ENCODE results near the gene UGT1A7. TPM values are rescaled to one million over a fixed set of nuclear protein-coding genes. Genes with fewer than 3 reads are reported as not detected.
"Not testable (repeated sequence)": the region's sequence is repeated elsewhere in the genome, so short reads cannot be mapped to it uniquely, and the experiment has no call there.

Gene UGT1A7
- total RNA-seq, 1 donor from 2014 or later: 0.12 TPM

DNA sequence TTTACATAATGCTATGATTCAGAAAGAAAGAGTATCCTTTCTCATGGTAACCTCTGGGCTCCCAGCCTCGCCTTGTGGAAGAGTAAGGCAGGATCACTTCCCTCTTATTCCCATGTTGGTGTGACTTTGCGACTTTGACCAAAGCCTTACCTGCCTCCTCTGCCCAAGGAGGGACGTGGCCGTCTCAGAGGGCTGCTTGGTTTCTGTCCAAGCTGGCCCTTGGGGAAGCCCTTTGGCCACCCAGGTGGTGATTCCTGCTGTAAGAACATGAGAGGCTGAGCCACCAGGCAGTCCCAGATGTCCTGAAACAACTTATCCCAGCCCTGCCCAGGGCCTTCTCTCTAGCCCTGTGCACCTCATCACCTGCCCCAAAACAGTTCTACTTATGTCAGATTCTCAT lies 17.0 kb downstream of the UGT1A7 start:
- Mint-ChIP-seq H3K36me3 (ENCODE audit: low read depth) (peaks cover 8% of the 10 kb centered on the region), H3K9me3 (ENCODE audit: low read depth) (peaks cover 19% of the 10 kb centered on the region), H3K27ac (ENCODE audit: unreplicated experiment) (no peak overlapping the region), H3K4me3 (ENCODE audit: unreplicated experiment) (no peak overlapping the region), H3K4me1 (ENCODE audit: low read depth) (peaks cover 16% of the 10 kb centered on the region), H3K27me3 (ENCODE audit: low read depth) (no peaks in the 10 kb centered on the region)
- no peak for TF ChIP-seq CTCF (IDR thresholded peaks at IDR 0.05)
- no peak for DNase-seq (ENCODE audit: low spot score)

DNA sequence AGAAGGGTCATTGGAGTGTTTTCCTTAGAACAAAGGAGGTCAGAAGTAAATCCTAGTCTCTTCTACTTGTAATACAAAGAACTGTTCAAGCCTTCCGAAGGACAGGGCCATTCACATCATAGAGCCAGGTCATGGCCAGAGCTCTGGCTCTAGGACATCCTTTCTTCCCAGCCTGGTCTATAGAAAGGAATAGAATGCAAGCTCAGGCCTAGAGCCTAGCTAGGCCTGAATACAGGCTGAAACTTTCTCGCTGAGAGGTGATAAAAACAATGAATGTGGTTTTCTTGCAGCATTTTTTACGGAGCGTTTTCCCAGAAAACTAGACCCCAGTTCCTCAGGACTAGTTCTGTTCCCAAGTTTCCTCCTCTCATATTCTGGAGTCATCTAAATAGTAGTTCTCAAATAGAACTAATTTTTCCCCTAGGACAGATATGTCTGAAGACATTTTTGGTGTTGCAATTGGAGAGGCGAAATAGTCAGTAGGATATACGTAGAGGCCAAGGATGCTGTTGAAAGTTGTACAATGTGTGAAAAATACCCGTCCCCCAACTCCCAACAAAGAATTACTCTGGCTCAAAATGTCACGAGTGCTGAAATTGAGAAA lies 17.8 kb downstream of the UGT1A7 start:
- peaks cover 16% of the 10 kb centered on the region for H3K4me1 Mint-ChIP-seq (ENCODE audit: low read depth)
- H3K27me3 Mint-ChIP-seq (ENCODE audit: low read depth): no peaks in the 10 kb centered on the region
- peak overlapping the region; percentile 68 for H3K27ac Mint-ChIP-seq (ENCODE audit: unreplicated experiment)
- TF ChIP-seq CTCF (IDR thresholded peaks at IDR 0.05): no peak
- no peak for DNase-seq (ENCODE audit: low spot score)
- H3K9me3 Mint-ChIP-seq (ENCODE audit: low read depth): peaks cover 25% of the 10 kb centered on the region
- H3K36me3 Mint-ChIP-seq (ENCODE audit: low read depth): peaks cover 10% of the 10 kb centered on the region
- no peak overlapping the region for H3K4me3 Mint-ChIP-seq (ENCODE audit: unreplicated experiment)

DNA sequence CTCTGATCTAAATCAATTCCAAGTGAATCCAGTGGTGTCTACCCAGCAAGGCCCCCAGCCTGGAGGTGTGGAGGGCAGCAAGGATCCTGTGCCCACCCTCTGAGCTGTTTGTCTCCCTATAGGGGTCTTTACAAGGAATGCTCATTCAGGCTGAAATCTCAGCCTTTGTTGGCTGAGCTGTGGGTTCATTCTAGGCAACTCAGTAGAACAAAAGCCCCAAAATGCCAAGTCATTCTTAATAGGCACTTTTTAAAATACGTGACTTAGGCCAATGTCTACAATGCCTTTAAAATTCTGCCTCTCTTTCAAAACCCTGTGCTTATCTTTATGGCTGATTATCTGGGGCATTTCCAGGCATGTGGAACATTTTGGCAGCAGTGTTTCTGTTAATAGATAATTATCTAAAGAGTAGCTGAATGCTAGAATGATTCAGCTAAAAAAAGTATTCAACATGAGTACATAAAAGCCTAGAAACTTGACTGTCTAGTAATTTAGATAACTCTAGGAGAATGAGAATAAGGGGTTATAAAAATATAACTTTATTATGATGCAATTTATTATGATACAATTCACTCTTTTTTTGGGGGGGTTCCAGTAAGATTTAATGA lies 18.4 kb downstream of the UGT1A7 start:
- no peaks in the 10 kb centered on the region for H3K27me3 Mint-ChIP-seq (ENCODE audit: low read depth)
- DNase-seq (ENCODE audit: low spot score): no peak
- peaks cover 10% of the 10 kb centered on the region for H3K36me3 Mint-ChIP-seq (ENCODE audit: low read depth)
- no peak overlapping the region for H3K4me3 Mint-ChIP-seq (ENCODE audit: unreplicated experiment)
- no peak for TF ChIP-seq CTCF (IDR thresholded peaks at IDR 0.05)
- peaks cover 25% of the 10 kb centered on the region for H3K9me3 Mint-ChIP-seq (ENCODE audit: low read depth)
- H3K27ac Mint-ChIP-seq (ENCODE audit: unreplicated experiment): peak overlapping the region; percentile 68
- H3K4me1 Mint-ChIP-seq (ENCODE audit: low read depth): peaks cover 17% of the 10 kb centered on the region

GRCh38 chr2:233700842-233701241 lies 19.1 kb downstream of the UGT1A7 start:
- DNase-seq (ENCODE audit: low spot score); H3K27me3 Mint-ChIP-seq (ENCODE audit: low read depth); H3K27ac Mint-ChIP-seq (ENCODE audit: unreplicated experiment); H3K4me3 Mint-ChIP-seq (ENCODE audit: unreplicated experiment); H3K36me3 Mint-ChIP-seq (ENCODE audit: low read depth): not testable (repeated sequence)
- Mint-ChIP-seq H3K9me3 (ENCODE audit: low read depth) (peaks cover 25% of the 10 kb centered on the region), H3K4me1 (ENCODE audit: low read depth) (peaks cover 24% of the 10 kb centered on the region)

DNA sequence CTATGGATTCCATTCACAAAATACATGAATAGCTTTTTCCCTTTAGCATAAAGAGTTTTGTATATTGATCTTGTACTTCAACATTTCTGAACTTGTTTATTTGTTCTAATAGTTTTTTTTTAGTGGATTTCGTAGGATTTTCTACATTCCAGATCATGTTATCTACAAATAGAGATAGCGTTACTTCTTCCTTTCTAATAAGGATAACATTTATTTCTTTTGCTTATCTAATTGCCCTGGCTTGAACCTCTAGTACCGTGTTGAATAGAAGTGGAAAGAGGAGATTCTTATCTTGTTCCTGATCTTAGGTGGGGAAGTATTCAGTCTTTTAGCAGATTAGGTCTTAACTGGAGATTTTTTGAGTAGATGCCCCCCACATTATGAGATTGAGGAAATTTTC lies 20.5 kb downstream of the UGT1A7 start:
- peaks cover 25% of the 10 kb centered on the region for H3K9me3 Mint-ChIP-seq (ENCODE audit: low read depth)
- no peak overlapping the region for H3K27ac Mint-ChIP-seq (ENCODE audit: unreplicated experiment)
- H3K36me3 Mint-ChIP-seq (ENCODE audit: low read depth): peaks cover 10% of the 10 kb centered on the region
- H3K4me3 Mint-ChIP-seq (ENCODE audit: unreplicated experiment): no peak overlapping the region
- no peak for TF ChIP-seq CTCF (IDR thresholded peaks at IDR 0.05)
- H3K27me3 Mint-ChIP-seq (ENCODE audit: low read depth): no peaks in the 10 kb centered on the region
- DNase-seq (ENCODE audit: low spot score): no peak
- H3K4me1 Mint-ChIP-seq (ENCODE audit: low read depth): peaks cover 38% of the 10 kb centered on the region
